Heart left ventricle (tissue), 16 donors: ENCODE data around the gene AACS. TPM values are rescaled to one million over a fixed set of nuclear protein-coding genes. Genes with fewer than 3 reads are reported as not detected.
A peak's percentile ranks its signal among the peaks of the same experiment; 100 is the strongest.

Source experiments
- ATAC-seq, 4 donors: fragments of 200-7000 bp; cut with Tn5 transposase; one replicate each; pipeline ENCODE4 v1.9.1; 2020 to 2022; ENCODE audit warnings: moderate library complexity in 4 of 4, mild to moderate bottlenecking in 3 of 4, moderate number of reproducible peaks in 1 of 4
- DNase-seq, 5 donors: peaks; one replicate each; pipeline ENCODE4 v3.0.0-alpha.2; 2020
- H3K27ac ChIP-seq, 12 donors: fragments of 200-600 bp; sonication (generic) in 4 of 12; one replicate each; pipeline versions ENCODE4 v1.5.0 to v1.8.0; 2016 to 2022; ENCODE audit warnings: mild to moderate bottlenecking in 2 of 12
- H3K27me3 ChIP-seq, 9 donors: fragments of 200-600 bp; sonication (generic) in 2 of 9; one replicate each; pipeline versions ENCODE4 v1.5.1 to v1.8.0; 2016 to 2022; ENCODE audit warnings: mild to moderate bottlenecking in 3 of 9
- H3K36me3 ChIP-seq, 9 donors: fragments of 200-600 bp; sonication (generic) in 2 of 9; one replicate each; pipeline versions ENCODE4 v1.5.0 to v1.8.0; 2018 to 2022; ENCODE audit warnings: mild to moderate bottlenecking in 2 of 9
- H3K4me1 ChIP-seq, 12 donors: fragments of 200-600 bp; sonication (generic) in 4 of 12; one replicate each; pipeline versions ENCODE4 v1.5.0 to v1.8.0; 2016 to 2022; ENCODE audit warnings: mild to moderate bottlenecking in 3 of 12
- H3K4me3 ChIP-seq, 12 donors: fragments of 200-600 bp; sonication (generic) in 4 of 12; one replicate each; pipeline versions ENCODE4 v1.5.0 to v1.8.0; 2017 to 2022; ENCODE audit warnings: mild to moderate bottlenecking in 9 of 12, moderate library complexity in 4 of 12
- H3K9me3 ChIP-seq, 12 donors: fragments of 200-600 bp; sonication (generic) in 4 of 12; one replicate each; pipeline versions ENCODE4 v1.5.0 to v1.8.0; 2016 to 2022; ENCODE audit warnings: mild to moderate bottlenecking in 1 of 12
- CTCF ChIP-seq, 12 donors: fragments of 200-600 bp; sonication (generic) in 4 of 12; IDR thresholded peaks; one replicate each; pipeline versions ENCODE4 v1.5.0 to v1.8.0; 2018 to 2022; ENCODE audit warnings: antibody characterized with exemption in 12 of 12, mild to moderate bottlenecking in 5 of 12
- POLR2A ChIP-seq, 2 donors: fragments of 450-650 bp; IDR thresholded peaks; one replicate each; pipeline ENCODE4 v1.6.1; 2017; ENCODE audit warnings: antibody characterized with exemption in 2 of 2, mild to moderate bottlenecking in 2 of 2, moderate library complexity in 2 of 2
- WGBS, 4 donors: extraction: QIAGEN DNeasy Blood & Tissue Kit in 2 of 4; methylation state at CpG; one replicate each; pipeline versions ENCODE4 v1.1.5 to v1.1.7; 2013 to 2018; 5-methylcytosine and 5-hydroxymethylcytosine counted together
- intact Hi-C, 10 donors: fragments of 100-400 bp; cut with DNase I; formaldehyde crosslinking; loops; one replicate each; pipeline versions ENCODE4 v1.11.1 to v1.14.2; 2022
- polyA plus RNA-seq, 2 donors: library from polyadenylated mRNA; stranded (reverse); fragments of 200-250 nt; gene quantifications; one replicate each; pipeline ENCODE4 v1.2.3, GENCODE V29; 2013
- total RNA-seq, 9 donors: library from RNA; depleted of rRNA in 2 of 9; stranded (reverse); fragments of >200 nt in 2 of 9; fragmentation: NEBNext Ultra II Directional in 3 of 9; extraction: Animal tissue kit (Norgen Biotek cat#: 25700) in 3 of 9; gene quantifications; one replicate each; pipeline versions ENCODE4 v1.1.0 to v1.2.4, GENCODE V29; 2016 to 2023
- donor health status: ischemic (EF 13 %, LVEDD 7.1; RV severe dilation, severe dysfunction).
- donor health status: healthy with polysubstance abuse.
- donor health status: DM: no; HTN: yes; CAD: no.
- donor health status: DM: no; HTN: no; CAD: no.
- donor health status: ischemic (EF 25% LVEDD 6.9; RV normal size, moderate dysfunction).
- donor health status: ischemic (EF 25% LVEDD 5.7; RV mildly dilated, moderate dysfunction).
- donor health status: healthy.
- donor health status: DM: yes; HTN: yes; CAD: no.
- donor health status: ischemic (EF 35%, LVEDD 5.7; RV mildly dilated, moderate dysfunction).
- donor health status: nonischemic (EF 11% LVEDD 7.7; RV severe dilation, severe dysfunction).
- donor health status: DM: yes; HTN: yes; CAD: no.
- donor health status: PGD.
- donor health status: ischemic (EF 29% LVEDD 5.4; RV normal size, mild dysfunction).
- donor health status: nonischemic (EF 23%, LVEDD 6.1; RV moderate dilation, normal function).

AACS gene
- total and polyA plus RNA-seq, 11 donors, result 7.4 to 19.3 (median 12.4) TPM

GRCh38 chr12:125129591-125130255, 64.5 kb downstream of the AACS start:
- H3K4me3 ChIP-seq, result no peak overlapping the region
- peak in 3 of 5 donors; percentile 6 to 70 (median 18) for DNase-seq
- peaks cover 0 to 19% (median 9%) of the 10 kb centered on the region in 9 donors for H3K36me3 ChIP-seq
- TF ChIP-seq CTCF (IDR thresholded peaks at IDR 0.05), result no peak
- H3K27me3 ChIP-seq, result no peaks in the 10 kb centered on the region
- no peaks in the 10 kb centered on the region for H3K9me3 ChIP-seq
- peak overlapping the region in 7 of 12 donors; percentile 14 to 73 (median 46) for H3K27ac ChIP-seq
- intact Hi-C loops, result no loop called here
- 63 to 70% (median 66%) methylated on average over 18 of the region's 18 CpGs for WGBS, 4 donors
- H3K4me1 ChIP-seq, result peaks cover 0 to 12% (median 0%) of the 10 kb centered on the region in 12 donors
- peak; percentile 63 to 85 (median 80) for ATAC-seq

- no peak for ATAC-seq
- peaks cover 0 to 12% (median 0%) of the 10 kb centered on the region in 12 donors for H3K4me1 ChIP-seq
- no peaks in the 10 kb centered on the region for H3K9me3 ChIP-seq
- H3K36me3 ChIP-seq, result peaks cover 0 to 23% (median 5%) of the 10 kb centered on the region in 9 donors
- intact Hi-C loops, result no loop called here
- no peak for DNase-seq
- no peaks in the 10 kb centered on the region for H3K27me3 ChIP-seq
- no peak for TF ChIP-seq POLR2A (IDR thresholded peaks at IDR 0.05)
- no peak for TF ChIP-seq CTCF (IDR thresholded peaks at IDR 0.05)
- no peak overlapping the region for H3K4me3 ChIP-seq
- WGBS, 4 donors, result 85 to 91% (median 86%) methylated on average over 8 of the region's 8 CpGs
- no peak overlapping the region for H3K27ac ChIP-seq
These were observed 66.7 kb downstream of the AACS start for GRCh38 chr12:125131958-125132357.

GRCh38 chr12:125132698-125133400, 67.6 kb downstream of the AACS start:
- H3K4me1 ChIP-seq, result peaks cover 0 to 12% (median 0%) of the 10 kb centered on the region in 12 donors
- H3K27ac ChIP-seq, result no peak overlapping the region
- DNase-seq (no peak), ATAC-seq (no peak)
- TF ChIP-seq CTCF (IDR thresholded peaks at IDR 0.05), result no peak
- TF ChIP-seq POLR2A (IDR thresholded peaks at IDR 0.05), result no peak
- 85 to 93% (median 91%) methylated on average over 14 to 16 of the region's 16 CpGs for WGBS, 4 donors
- H3K4me3 ChIP-seq, result no peak overlapping the region
- H3K9me3 ChIP-seq, result no peaks in the 10 kb centered on the region
- no peaks in the 10 kb centered on the region for H3K27me3 ChIP-seq
- intact Hi-C loops, result no loop called here
- H3K36me3 ChIP-seq, result peaks cover 0 to 26% (median 5%) of the 10 kb centered on the region in 9 donors

- no peak for ATAC-seq
- H3K27me3 ChIP-seq, result no peaks in the 10 kb centered on the region
- 94 to 97% (median 96%) methylated on average over 10 to 12 of the region's 12 CpGs for WGBS, 4 donors
- peaks cover 0 to 26% (median 5%) of the 10 kb centered on the region in 9 donors for H3K36me3 ChIP-seq
- TF ChIP-seq POLR2A (IDR thresholded peaks at IDR 0.05) (no peak), CTCF (IDR thresholded peaks at IDR 0.05) (no peak)
- peaks cover 0 to 9% (median 0%) of the 10 kb centered on the region in 12 donors for H3K4me1 ChIP-seq
- H3K9me3 ChIP-seq, result no peaks in the 10 kb centered on the region
- H3K27ac ChIP-seq, result no peak overlapping the region
- no peak overlapping the region for H3K4me3 ChIP-seq
- peak in 1 of 5 donors; percentile 41 for DNase-seq
- intact Hi-C loops, result no loop called here
These were observed 68.4 kb downstream of the AACS start for GRCh38 chr12:125133616-125134015.
